DMS153 treated with DMSO at 0.1 percent for 48 hours (cell line): ENCODE measurements around the gene PTPMT1.

Experiments used
- DNase-seq: peaks from one replicate; lab custom pipeline; 2025; ENCODE audit not compliant: unreplicated experiment; lab: John Stamatoyannopoulos, UW

The PTPMT1 gene

DNA sequence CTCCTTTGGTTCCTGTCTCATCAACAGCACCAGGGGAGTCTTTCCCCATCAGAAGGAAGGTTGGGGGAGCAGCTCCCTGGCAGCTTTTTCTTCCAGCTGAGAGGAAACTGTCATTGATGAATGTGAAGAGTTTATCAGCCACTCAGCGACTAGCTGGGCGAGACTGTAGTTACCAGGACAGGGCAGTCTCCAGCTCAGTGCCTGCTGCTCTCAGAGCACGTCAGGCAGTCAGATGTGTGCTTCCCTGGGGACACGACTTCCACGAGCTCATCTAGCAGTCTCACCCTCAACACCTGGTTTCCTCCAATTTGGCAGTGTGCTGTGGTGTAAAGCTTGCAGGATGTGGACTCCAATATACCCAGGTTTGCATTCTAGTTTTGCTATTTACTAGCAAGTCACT is 41.3 kb downstream of the PTPMT1 start:
- DNase-seq = no peak

DNA sequence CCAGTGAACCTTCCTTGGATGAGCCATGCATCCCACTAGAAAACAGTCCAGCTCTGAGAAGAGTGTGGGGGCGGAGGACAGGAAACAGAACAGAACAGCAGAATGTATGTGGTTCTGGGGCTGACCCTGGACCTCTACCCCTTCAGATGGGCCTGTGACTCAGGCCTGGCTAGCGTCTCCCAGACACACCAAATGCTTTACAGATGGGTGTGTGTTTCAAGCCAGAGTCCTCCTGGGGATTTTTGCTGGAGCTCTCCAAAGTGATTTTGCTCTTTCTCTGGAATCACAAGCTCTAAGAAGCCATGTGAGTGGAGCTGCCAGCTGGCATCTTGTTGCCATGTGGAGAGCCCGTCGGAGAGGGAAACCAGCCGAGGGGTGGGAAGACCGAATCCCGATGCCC is 42.0 kb downstream of the PTPMT1 start:
- no peak for DNase-seq

DNA sequence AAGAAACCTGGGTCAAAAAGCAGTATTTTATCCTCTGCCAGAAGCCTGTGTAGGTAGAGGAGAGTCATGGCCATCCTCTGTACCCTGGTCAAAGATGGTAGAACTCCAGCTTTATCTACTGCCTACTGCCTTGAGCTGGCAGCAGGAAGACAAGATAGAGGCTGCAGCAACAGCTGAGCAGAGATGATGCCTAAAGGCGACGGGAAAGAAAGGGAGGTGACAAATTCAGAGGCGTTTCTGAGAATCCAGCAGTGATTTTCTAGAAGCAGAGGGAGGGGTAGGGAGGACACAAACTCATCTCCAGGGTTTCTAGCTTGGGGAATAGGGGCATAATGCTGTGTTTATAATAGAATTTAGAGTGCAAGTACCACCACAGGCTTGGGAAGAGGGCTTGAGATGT is 44.3 kb downstream of the PTPMT1 start:
- DNase-seq = no peak

GRCh38 chr11:47611348-47611794 is 46.0 kb downstream of the PTPMT1 start:
- DNase-seq = no peak

DNA sequence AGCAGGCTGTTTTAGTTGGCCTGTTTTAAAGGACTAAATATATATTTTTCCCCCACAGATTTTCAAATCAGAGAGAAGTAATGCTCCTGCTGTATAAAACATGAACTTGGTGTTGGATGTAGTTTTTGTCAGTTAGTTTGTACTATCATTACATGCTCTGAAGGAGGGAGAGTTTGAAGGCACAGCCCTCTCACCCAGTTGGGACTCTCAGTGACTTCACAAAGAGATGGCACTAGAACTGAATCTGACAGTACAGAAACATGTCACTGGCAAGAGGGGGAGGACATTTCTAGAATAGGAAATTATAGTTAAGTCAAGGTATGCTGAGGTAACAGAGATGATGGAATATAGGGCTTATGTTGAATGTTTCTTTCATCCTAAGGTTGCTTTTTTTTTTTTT is 49.9 kb downstream of the PTPMT1 start:
- DNase-seq = no peak

GRCh38 chr11:47616726-47617416 is 51.5 kb downstream of the PTPMT1 start:
- peak; percentile 11 for DNase-seq

GRCh38 chr11:47617417-47617809 is 52.0 kb downstream of the PTPMT1 start:
- DNase-seq = no peak

DNA sequence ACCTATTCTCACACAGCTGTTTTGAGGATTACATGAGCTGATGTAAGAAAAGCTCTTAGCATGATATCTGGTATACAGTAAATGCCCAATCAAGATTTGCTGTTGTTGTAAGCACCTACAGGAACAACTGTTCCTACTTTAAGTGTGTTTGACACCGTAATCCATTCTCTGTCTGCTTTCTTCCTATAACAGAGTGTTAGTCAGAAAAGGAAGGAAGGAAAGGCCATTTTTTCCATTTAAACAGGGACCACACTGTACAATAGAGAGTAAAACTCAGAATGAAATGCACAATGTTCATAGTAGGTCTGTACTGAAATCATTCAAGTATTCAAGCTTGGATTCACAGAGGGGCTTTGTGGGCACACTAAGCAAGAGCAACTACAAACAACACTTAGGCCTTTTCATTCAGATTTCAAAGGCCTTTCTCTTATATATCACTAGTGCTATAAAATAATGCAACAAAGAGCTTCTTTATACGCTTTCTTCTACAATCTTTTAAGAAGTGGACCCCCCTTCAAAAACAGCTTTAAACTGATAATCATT is 55.5 kb downstream of the PTPMT1 start:
- DNase-seq = no peak
